OCI-M1 (cell line): ENCODE data around the gene GOLGA8R.
"Not testable (repeated sequence)": the region's sequence is repeated elsewhere in the genome, so short reads cannot be mapped to it uniquely, and the experiment has no call there.

Experiments
- DNase-seq: peaks from one replicate; lab custom pipeline; 2025; lab: John Stamatoyannopoulos, UW

Gene GOLGA8R

GRCh38 chr15:30414160-30414559, at the start of gene GOLGA8R:
Gene GOLGA8R, minus strand, starts transcription at chr15:30414260. Its CDS starts 98 bp downstream, at chr15:30414162.
- DNase-seq: not testable (repeated sequence)

- not testable (repeated sequence) for DNase-seq
These were observed 49.8 kb upstream of the GOLGA8R start for GRCh38 chr15:30463849-30464248.

GRCh38 chr15:30462176-30462575, 48.1 kb upstream of the GOLGA8R start:
- DNase-seq: not testable (repeated sequence)

- not testable (repeated sequence) for DNase-seq
These were observed 38.6 kb upstream of the GOLGA8R start for GRCh38 chr15:30452702-30453101.

- DNase-seq: not testable (repeated sequence)
These were observed 24.3 kb upstream of the GOLGA8R start for GRCh38 chr15:30438348-30438747.

- DNase-seq: not testable (repeated sequence)
These were observed 21.8 kb upstream of the GOLGA8R start for GRCh38 chr15:30435878-30436277.

- DNase-seq: not testable (repeated sequence)
These were observed 6.7 kb upstream of the GOLGA8R start for GRCh38 chr15:30420723-30421122.

- not testable (repeated sequence) for DNase-seq
These were observed 6.4 kb downstream of the GOLGA8R start for GRCh38 chr15:30407636-30408035.

GRCh38 chr15:30398988-30399387, 15.1 kb downstream of the GOLGA8R start:
- not testable (repeated sequence) for DNase-seq

GRCh38 chr15:30393664-30393991, 20.4 kb downstream of the GOLGA8R start:
- DNase-seq: not testable (repeated sequence)

GRCh38 chr15:30392766-30393663, 21.0 kb downstream of the GOLGA8R start, which contains the start of gene CHRFAM7A:
Gene CHRFAM7A, minus strand, starts transcription at chr15:30393540. Its CDS starts 10,189 bp downstream, at chr15:30383351.
- DNase-seq: not testable (repeated sequence)

- DNase-seq: not testable (repeated sequence)
These were observed 27.7 kb downstream of the GOLGA8R start for GRCh38 chr15:30386318-30386887.

GRCh38 chr15:30377082-30377413, 37.0 kb downstream of the GOLGA8R start:
- not testable (repeated sequence) for DNase-seq

GRCh38 chr15:30376375-30377081, 37.5 kb downstream of the GOLGA8R start:
- DNase-seq: not testable (repeated sequence)

GRCh38 chr15:30375872-30376271, 38.2 kb downstream of the GOLGA8R start:
- DNase-seq: not testable (repeated sequence)

- not testable (repeated sequence) for DNase-seq
These were observed 39.2 kb downstream of the GOLGA8R start for GRCh38 chr15:30374862-30375261.

GRCh38 chr15:30368271-30368670, 45.8 kb downstream of the GOLGA8R start:
- DNase-seq: not testable (repeated sequence)

GRCh38 chr15:30367246-30367645, 46.8 kb downstream of the GOLGA8R start:
- not testable (repeated sequence) for DNase-seq

- not testable (repeated sequence) for DNase-seq
These were observed 52.7 kb downstream of the GOLGA8R start for GRCh38 chr15:30361404-30361803.

- DNase-seq: not testable (repeated sequence)
These were observed 53.1 kb downstream of the GOLGA8R start for GRCh38 chr15:30360990-30361389.

GRCh38 chr15:30355043-30355442, 59.0 kb downstream of the GOLGA8R start:
- not testable (repeated sequence) for DNase-seq
